Activated CD8-positive, alpha-beta memory T cell treated with anti-CD3 and anti-CD28 coated beads for 4 hours (primary cell): Measurements from ENCODE around the gene CCDC92.

Experiments
- DNase-seq, 2 donors: peaks; one replicate each; pipeline ENCODE4 v3.0.0-alpha.2; 2020; ENCODE audit warnings: low read depth in 2 of 2

CCDC92 gene

GRCh38 chr12:124002021-124002644 lies 29.5 kb upstream of the CCDC92 start:
- no peak for DNase-seq

GRCh38 chr12:124001343-124001742 lies 28.7 kb upstream of the CCDC92 start:
- DNase-seq, result no peak

DNA sequence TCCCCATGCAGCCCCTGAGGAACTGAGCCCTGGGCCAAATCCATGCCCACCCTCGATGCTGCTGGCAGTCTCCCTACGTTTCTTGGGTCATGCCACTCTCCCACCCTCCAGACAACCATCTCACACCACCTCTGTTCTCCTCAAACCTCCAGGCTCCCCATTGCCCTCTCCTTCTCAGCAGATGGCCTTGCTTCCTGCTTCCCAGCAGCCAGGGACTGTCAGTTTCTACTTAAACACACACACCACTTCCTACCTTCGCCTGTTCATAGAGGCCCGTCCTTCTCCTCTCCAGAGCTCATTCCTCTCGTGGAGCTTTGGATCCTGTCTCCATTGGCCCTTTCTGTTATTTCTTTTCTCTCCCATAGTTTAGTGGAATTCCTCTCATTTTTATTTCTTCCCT lies 27.5 kb upstream of the CCDC92 start:
- DNase-seq, result no peak

- no peak for DNase-seq
Observed at GRCh38 chr12:123998991-123999359, 26.3 kb upstream of the CCDC92 start.

- no peak for DNase-seq
Observed at GRCh38 chr12:123998344-123998990, 25.8 kb upstream of the CCDC92 start.

- no peak for DNase-seq
Observed at GRCh38 chr12:123997908-123998307, 25.3 kb upstream of the CCDC92 start.

DNA sequence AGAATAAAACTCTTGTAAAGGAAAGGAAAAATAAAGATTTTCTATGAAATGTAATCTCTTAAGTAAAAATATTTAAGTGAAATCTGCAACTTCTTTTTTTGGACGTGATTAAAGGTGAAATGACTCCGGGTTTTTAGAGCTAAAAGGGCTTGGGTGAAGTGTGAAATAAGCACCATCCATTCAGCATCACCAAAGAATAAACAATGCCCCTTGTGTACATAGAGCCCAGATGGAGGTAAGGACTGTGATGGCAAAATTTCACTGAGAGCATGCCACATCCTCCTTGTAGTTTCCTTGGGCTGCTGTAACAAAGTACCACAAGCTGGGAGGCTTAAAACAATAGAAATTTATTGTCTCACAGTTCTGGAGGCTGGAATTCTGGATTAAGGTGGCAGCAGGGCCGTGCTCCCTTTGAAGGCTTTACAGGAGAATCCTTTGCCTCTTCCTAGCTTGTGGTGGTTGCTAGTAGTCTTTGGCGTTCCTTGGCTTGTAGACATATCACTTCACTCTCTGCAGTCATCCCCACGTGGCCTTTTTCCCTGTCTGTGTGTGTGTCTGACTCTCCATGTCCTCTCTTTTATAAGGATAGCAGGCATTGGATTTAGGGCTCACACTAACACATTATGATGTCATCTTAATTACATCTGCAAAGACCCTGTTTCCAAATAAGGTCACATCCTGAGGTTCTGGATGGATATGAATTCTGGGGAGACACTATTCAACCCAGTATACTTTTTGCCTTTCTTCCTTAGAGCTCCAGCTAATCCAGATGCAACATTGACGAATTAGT lies 24.6 kb upstream of the CCDC92 start:
- no peak for DNase-seq

DNA sequence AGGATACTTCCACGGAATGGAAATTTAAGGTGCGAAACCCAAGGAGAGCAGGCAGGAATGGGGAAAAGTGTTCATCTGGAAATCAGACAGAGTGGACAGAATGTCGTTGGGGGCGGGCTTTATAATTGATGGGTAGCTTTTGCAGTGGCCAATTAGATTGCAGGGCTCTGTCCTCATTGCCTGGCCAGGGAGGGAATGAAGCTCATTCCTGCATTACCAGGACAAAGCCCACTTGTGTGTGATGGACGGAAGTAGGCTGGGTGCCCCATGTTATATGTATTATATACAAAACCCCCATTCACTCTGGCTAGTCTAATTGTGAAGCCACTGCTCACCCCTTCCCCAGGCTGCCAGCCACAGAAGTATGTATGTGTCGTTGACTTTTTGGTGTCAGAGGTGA lies 23.9 kb upstream of the CCDC92 start:
- no peak for DNase-seq

GRCh38 chr12:123995023-123995748 lies 22.6 kb upstream of the CCDC92 start:
- DNase-seq, result no peak

DNA sequence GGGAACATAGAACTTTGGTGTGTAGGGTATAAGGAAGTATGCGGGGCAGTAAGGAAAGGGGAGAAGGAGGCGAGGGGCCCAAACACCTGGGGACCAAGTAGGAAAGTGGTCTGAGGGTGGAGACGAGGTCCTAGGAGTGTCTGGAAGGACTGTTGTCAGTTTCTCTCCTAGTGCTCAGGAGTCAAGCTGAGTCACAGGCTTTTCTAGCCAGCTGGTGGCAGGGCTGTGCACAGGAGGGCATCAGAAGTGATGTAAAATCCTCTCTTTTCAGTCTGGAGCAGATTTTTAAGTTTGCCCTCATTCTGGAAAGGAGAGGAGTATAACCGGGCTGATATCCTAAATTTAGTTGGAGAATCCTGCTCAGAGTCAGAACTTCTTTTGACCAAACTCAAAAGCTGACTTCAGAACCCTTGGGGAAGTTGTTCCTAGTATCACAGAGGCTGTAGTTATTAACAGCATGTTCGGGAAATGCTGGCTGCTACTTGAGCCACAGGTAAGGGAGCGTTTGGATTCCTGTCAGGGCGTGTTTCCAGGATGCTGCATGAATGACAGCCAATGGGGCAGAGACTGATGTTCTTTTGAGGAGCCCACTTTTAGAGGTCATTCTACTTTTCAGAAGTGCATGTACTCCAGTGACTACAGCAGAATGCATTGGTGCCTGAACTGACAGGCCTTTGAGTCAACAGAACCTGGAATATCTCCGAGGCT lies 19.6 kb upstream of the CCDC92 start:
- DNase-seq, result no peak

DNA sequence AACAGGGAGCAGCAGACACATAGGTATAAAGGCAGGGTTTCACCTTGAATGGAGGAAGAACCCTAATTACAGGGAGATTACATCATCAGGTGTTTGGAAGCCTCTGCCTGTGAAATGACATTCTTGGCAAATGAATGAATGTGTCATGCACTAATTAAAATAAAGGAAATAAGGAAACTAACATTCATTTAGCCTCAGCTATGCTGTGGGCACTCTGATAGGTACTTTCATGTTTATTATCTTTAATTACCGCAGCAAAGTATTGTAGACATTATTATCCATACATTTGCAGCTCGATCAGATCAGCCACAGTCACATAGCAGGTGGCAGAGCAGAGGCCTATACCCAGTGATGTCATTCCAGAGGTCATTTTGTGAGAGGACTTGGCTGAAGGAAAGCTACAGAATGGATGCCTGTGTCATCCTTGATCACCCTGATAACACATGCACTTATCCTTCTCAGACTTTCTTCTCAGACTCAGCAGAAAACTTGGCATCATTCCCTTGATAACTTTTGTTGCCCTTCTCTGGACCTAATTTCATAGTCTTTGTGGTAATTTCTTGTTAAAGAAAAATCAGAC lies 18.8 kb upstream of the CCDC92 start:
- DNase-seq, result no peak

GRCh38 chr12:123990511-123990910 lies 17.9 kb upstream of the CCDC92 start:
- no peak for DNase-seq

- DNase-seq, result no peak
Observed at GRCh38 chr12:123989753-123990152, 17.1 kb upstream of the CCDC92 start.

- no peak for DNase-seq
Observed at GRCh38 chr12:123989168-123989567, 16.5 kb upstream of the CCDC92 start.

GRCh38 chr12:123987022-123987421 lies 14.4 kb upstream of the CCDC92 start:
- DNase-seq, result no peak

GRCh38 chr12:123986374-123986965 lies 13.8 kb upstream of the CCDC92 start:
- no peak for DNase-seq

GRCh38 chr12:123984903-123985302 lies 12.3 kb upstream of the CCDC92 start:
- no peak for DNase-seq

GRCh38 chr12:123983822-123984485 lies 11.3 kb upstream of the CCDC92 start:
- DNase-seq, result peak; percentile 12 to 31

DNA sequence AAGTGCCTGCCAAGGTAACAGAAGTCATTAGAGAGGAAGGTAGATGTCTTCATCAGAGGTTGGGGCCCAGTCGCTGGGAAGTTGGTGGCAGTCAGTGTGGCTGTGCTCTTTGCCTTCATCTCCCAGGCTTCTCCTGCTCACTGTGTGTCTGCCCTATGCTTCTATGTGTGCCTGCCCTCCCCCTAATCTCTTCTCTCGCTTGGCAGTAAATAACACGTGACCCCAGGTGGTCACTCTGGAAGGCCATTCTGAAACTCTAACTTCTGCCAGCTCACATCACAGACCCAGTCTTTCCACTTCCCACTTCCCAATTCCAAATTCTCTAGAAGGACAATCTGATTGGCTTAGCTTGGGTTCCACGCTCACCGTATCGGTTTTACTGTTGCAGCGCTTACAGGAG lies 9.6 kb upstream of the CCDC92 start:
- no peak for DNase-seq

GRCh38 chr12:123979566-123979965 lies 6.9 kb upstream of the CCDC92 start:
- no peak for DNase-seq
